OCI-LY1 (cell line): ENCODE results near the gene CDKN1C.

Experiments used
- EZH2 ChIP-seq: fragments of 200-600 bp; sonication (generic), shearing (Covaris generic); IDR thresholded peaks from 2 replicates; pipeline ENCODE4 v1.8.0; 2017; ENCODE audit warnings: borderline replicate concordance, mixed run types, mild to moderate bottlenecking, antibody characterized with exemption, low read length, moderate library complexity, mixed read lengths
- TF ChIP-seq, protein P1 (sequence below): fragments of 200-600 bp; sonication (generic), shearing (Covaris generic); IDR thresholded peaks from 2 replicates; pipeline ENCODE4 v1.5.1; 2017; ENCODE audit warnings: mild to moderate bottlenecking, antibody characterized with exemption, low read length, moderate library complexity, mixed read lengths

DNA sequence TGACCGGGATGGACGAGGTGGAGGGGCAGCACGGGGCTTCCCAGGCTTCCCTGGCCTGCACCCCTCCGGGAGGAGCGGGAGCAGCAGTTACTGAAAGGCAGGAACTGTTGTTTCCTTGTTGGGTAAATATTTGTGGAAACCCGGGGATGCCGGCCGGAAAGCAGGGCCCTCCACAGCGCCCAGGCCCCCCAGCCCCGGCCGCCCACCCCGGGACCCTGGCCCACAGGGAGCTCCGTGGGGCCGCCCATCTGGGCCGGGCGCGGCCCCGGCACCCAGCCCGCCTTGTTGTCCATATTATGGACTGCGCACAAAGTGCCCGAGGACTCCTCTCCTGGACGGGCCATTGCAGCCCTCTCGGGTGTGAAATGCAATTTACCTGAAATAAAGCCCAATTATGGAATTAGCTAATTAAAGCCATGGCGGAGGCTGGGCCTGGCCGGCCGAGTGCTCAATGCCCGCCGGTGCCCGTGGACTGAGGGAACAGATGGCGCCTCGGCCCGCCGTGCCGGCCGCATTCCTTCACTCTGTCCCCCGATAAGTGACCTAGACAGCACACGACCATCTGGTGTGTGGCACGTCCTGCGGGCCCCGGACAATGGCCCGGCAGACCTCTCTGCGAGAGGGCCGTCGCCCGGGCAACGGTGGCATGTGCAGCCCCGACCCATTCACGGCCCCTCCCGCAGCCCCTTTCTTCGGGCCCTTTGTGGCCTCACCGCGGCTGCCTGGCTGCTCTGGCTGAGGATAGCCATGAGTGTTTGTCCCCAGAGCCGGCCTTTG is 35.4 kb downstream of the CDKN1C start:
- TF ChIP-seq, protein P1, sequence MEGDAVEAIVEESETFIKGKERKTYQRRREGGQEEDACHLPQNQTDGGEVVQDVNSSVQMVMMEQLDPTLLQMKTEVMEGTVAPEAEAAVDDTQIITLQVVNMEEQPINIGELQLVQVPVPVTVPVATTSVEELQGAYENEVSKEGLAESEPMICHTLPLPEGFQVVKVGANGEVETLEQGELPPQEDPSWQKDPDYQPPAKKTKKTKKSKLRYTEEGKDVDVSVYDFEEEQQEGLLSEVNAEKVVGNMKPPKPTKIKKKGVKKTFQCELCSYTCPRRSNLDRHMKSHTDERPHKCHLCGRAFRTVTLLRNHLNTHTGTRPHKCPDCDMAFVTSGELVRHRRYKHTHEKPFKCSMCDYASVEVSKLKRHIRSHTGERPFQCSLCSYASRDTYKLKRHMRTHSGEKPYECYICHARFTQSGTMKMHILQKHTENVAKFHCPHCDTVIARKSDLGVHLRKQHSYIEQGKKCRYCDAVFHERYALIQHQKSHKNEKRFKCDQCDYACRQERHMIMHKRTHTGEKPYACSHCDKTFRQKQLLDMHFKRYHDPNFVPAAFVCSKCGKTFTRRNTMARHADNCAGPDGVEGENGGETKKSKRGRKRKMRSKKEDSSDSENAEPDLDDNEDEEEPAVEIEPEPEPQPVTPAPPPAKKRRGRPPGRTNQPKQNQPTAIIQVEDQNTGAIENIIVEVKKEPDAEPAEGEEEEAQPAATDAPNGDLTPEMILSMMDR: no peak
- TF ChIP-seq EZH2: no peak
